Activated CD8-positive, alpha-beta memory T cell treated with anti-CD3 and anti-CD28 coated beads, Interleukin-2, amount 50 U/mL, for 48 hours (primary cell): ENCODE data around the gene ARPC5.

ENCODE experiments used
- DNase-seq: peaks from one replicate; pipeline ENCODE4 v3.0.0-alpha.2; 2020

Gene ARPC5

GRCh38 chr1:183584147-183584546 lies 51.4 kb downstream of the ARPC5 start:
- DNase-seq: no peak

- no peak for DNase-seq
Measured at GRCh38 chr1:183583466-183583865, 52.1 kb downstream of the ARPC5 start.

GRCh38 chr1:183582021-183582713 lies 53.4 kb downstream of the ARPC5 start:
- DNase-seq: no peak

GRCh38 chr1:183580281-183580682 lies 55.3 kb downstream of the ARPC5 start:
- DNase-seq: no peak

- DNase-seq: no peak
Measured at GRCh38 chr1:183578856-183579255, 56.7 kb downstream of the ARPC5 start.

GRCh38 chr1:183577897-183578465 lies 57.6 kb downstream of the ARPC5 start:
- no peak for DNase-seq

- no peak for DNase-seq
Measured at GRCh38 chr1:183576537-183576936, 59.0 kb downstream of the ARPC5 start.

- DNase-seq: no peak
Measured at GRCh38 chr1:183575606-183576005, 60.0 kb downstream of the ARPC5 start.

GRCh38 chr1:183572721-183573120 lies 62.9 kb downstream of the ARPC5 start:
- DNase-seq: no peak

- DNase-seq: no peak
Measured at GRCh38 chr1:183571678-183572268, 63.8 kb downstream of the ARPC5 start.
